Measurements from ENCODE around the gene PLA2G6. TPM values are rescaled to one million over a fixed set of nuclear protein-coding genes. Genes with fewer than 3 reads are reported as not detected.

PLA2G6 gene
- total RNA-seq, 4 donors from 2014 or later, result 4.4 to 30.5 (median 22.0) TPM

DNA sequence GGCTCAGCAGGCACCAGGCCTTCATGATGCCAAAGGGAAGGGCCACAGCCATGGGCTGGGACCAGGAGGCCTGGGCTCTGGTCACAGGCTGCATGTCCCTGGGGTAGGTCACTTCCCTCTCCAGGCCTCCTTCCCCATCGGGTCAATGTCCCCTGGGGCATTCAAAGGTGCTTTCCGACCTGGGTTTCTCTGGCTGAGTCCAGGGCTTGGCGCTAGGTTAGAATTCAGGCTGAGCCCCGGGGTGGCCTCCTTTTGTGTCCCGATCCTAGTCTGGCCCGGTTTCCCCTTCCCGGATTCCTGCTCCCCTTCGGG is 32.3 kb upstream of the PLA2G6 start:
- no peaks in the 10 kb centered on the region for H3K9me3 ChIP-seq
- no peaks in the 10 kb centered on the region for H3K27me3 ChIP-seq
- ATAC-seq, result no peak
- H3K4me1 ChIP-seq, result peaks cover 0 to 33% (median 22%) of the 10 kb centered on the region in 3 donors
- TF ChIP-seq EP300 (IDR thresholded peaks at IDR 0.05) (no peak), POLR2AphosphoS5 (IDR thresholded peaks at IDR 0.05) (no peak), CTCF (IDR thresholded peaks at IDR 0.05) (no peak), POLR2A (IDR thresholded peaks at IDR 0.05) (no peak)
- no CpG with 5 or more reads among the region's 8 CpGs for WGBS, 2 donors (ENCODE audit: low coverage in 1 of 2)
- peaks cover 0 to 30% of the 10 kb centered on the region in 2 donors for H3K36me3 ChIP-seq
- H3K27ac ChIP-seq, result peak overlapping the region in 1 of 4 donors; percentile 70
- peak overlapping the region in 1 of 2 donors; percentile 31 for H3K4me3 ChIP-seq

- Histone ChIP-seq H3K36me3 (peaks cover 0 to 34% of the 10 kb centered on the region in 2 donors), H3K27ac (peak overlapping the region in 1 of 4 donors; percentile 70), H3K27me3 (no peaks in the 10 kb centered on the region), H3K4me3 (no peak overlapping the region), H3K9me3 (no peaks in the 10 kb centered on the region), H3K4me1 (peaks cover 0 to 28% (median 17%) of the 10 kb centered on the region in 3 donors)
- no peak for TF ChIP-seq POLR2A (IDR thresholded peaks at IDR 0.05)
- 83 to 89% methylated on average over 6 of the region's 6 CpGs for WGBS, 2 donors (ENCODE audit: low coverage in 1 of 2)
- no peak for ATAC-seq
Measured at GRCh38 chr22:38213319-38213989, 31.8 kb upstream of the PLA2G6 start.

- peaks cover 0 to 19% (median 11%) of the 10 kb centered on the region in 3 donors for H3K4me1 ChIP-seq
- H3K4me3 ChIP-seq, result no peak overlapping the region
- H3K27me3 ChIP-seq, result no peaks in the 10 kb centered on the region
- TF ChIP-seq EP300 (IDR thresholded peaks at IDR 0.05), result no peak
- no peak for TF ChIP-seq CTCF (IDR thresholded peaks at IDR 0.05)
- TF ChIP-seq POLR2AphosphoS5 (IDR thresholded peaks at IDR 0.05), result no peak
- no peak for TF ChIP-seq POLR2A (IDR thresholded peaks at IDR 0.05)
- no peak overlapping the region for H3K27ac ChIP-seq
- WGBS, 2 donors (ENCODE audit: low coverage in 1 of 2), result 56% methylated on average over 2 of the region's 2 CpGs; no CpG with 5 or more reads in 1 of the 2 donors
- no peaks in the 10 kb centered on the region for H3K9me3 ChIP-seq
- ATAC-seq, result no peak
- peaks cover 0 to 38% of the 10 kb centered on the region in 2 donors for H3K36me3 ChIP-seq
Measured at GRCh38 chr22:38212442-38212841, 30.8 kb upstream of the PLA2G6 start.

DNA sequence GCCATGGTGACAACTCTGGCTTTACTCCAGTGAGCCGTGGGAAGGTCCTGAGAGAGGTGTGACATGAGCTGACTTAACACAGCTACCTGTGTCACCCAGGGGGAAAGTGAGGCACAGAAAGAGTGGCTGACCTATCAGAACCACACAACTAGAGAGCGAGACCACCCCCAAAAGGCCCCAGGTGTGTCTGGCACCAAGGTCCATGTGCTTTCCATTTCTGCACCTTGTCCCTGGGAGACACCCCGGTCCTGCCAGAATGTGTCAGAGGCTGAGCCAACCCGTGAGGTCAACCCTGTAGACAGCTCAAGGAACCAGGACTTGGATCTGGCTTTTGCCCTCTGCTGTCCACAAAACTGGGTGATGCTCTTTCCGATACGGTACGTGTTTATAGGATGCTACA is 29.9 kb upstream of the PLA2G6 start:
- peaks cover 0 to 19% (median 11%) of the 10 kb centered on the region in 3 donors for H3K4me1 ChIP-seq
- TF ChIP-seq EP300 (IDR thresholded peaks at IDR 0.05) (no peak), POLR2A (IDR thresholded peaks at IDR 0.05) (no peak), CTCF (IDR thresholded peaks at IDR 0.05) (no peak), POLR2AphosphoS5 (IDR thresholded peaks at IDR 0.05) (no peak)
- 96% methylated on average over 4 of the region's 7 CpGs; no CpG with 5 or more reads in 1 of the 2 donors for WGBS, 2 donors (ENCODE audit: low coverage in 1 of 2)
- H3K9me3 ChIP-seq, result no peaks in the 10 kb centered on the region
- ATAC-seq, result no peak
- H3K27me3 ChIP-seq, result no peaks in the 10 kb centered on the region
- no peak overlapping the region for H3K4me3 ChIP-seq
- H3K27ac ChIP-seq, result no peak overlapping the region
- peaks cover 0 to 35% of the 10 kb centered on the region in 2 donors for H3K36me3 ChIP-seq

- peaks cover 0 to 33% (median 20%) of the 10 kb centered on the region in 3 donors for H3K4me1 ChIP-seq
Measured at GRCh38 chr22:38208551-38208968, 26.9 kb upstream of the PLA2G6 start.

More at GRCh38 chr22:38208551-38208968, 26.9 kb upstream of the PLA2G6 start:
- WGBS, 2 donors (ENCODE audit: low coverage in 1 of 2), result 78 to 100% methylated on average over 3 to 4 of the region's 6 CpGs
- Histone ChIP-seq H3K27me3 (no peaks in the 10 kb centered on the region), H3K4me3 (no peak overlapping the region), H3K9me3 (no peaks in the 10 kb centered on the region), H3K27ac (peak overlapping the region in 1 of 4 donors; percentile 16), H3K36me3 (peaks cover 0 to 8% of the 10 kb centered on the region in 2 donors)
- TF ChIP-seq CTCF (IDR thresholded peaks at IDR 0.05), result no peak
- no peak for TF ChIP-seq EP300 (IDR thresholded peaks at IDR 0.05)
- no peak for TF ChIP-seq POLR2AphosphoS5 (IDR thresholded peaks at IDR 0.05)
- TF ChIP-seq POLR2A (IDR thresholded peaks at IDR 0.05), result no peak
- ATAC-seq, result no peak
